ELR (cell line): ENCODE measurements around the gene SDC1.

ENCODE experiments used
- DNase-seq: peaks from one replicate; pipeline ENCODE4 v3.0.0-alpha.2; 2015; ENCODE audit warnings: low read depth

The SDC1 gene

GRCh38 chr2:20169796-20170703, 54.9 kb downstream of the SDC1 start:
- peak; percentile 69 for DNase-seq

GRCh38 chr2:20168727-20169696, 55.9 kb downstream of the SDC1 start:
- no peak for DNase-seq

GRCh38 chr2:20168048-20168726, 56.7 kb downstream of the SDC1 start:
- DNase-seq: no peak

- no peak for DNase-seq
These were observed 57.6 kb downstream of the SDC1 start for GRCh38 chr2:20167356-20167755.

GRCh38 chr2:20165677-20166509, 59.0 kb downstream of the SDC1 start:
- DNase-seq: no peak

GRCh38 chr2:20164734-20165478, 60.0 kb downstream of the SDC1 start:
- DNase-seq: no peak

GRCh38 chr2:20164061-20164733, 60.7 kb downstream of the SDC1 start:
- peak; percentile 55 for DNase-seq

GRCh38 chr2:20159411-20160070, 65.4 kb downstream of the SDC1 start:
- DNase-seq: no peak

- peak; percentile 36 for DNase-seq
These were observed 67.6 kb downstream of the SDC1 start for GRCh38 chr2:20157193-20157891.

- no peak for DNase-seq
These were observed 68.1 kb downstream of the SDC1 start for GRCh38 chr2:20156836-20157192.

GRCh38 chr2:20156076-20156759, 68.7 kb downstream of the SDC1 start:
- no peak for DNase-seq

- DNase-seq: no peak
These were observed 71.6 kb downstream of the SDC1 start for GRCh38 chr2:20153131-20153851.

- no peak for DNase-seq
These were observed 73.9 kb downstream of the SDC1 start for GRCh38 chr2:20150806-20151571.
